DMS153 treated with DMSO at 0.1 percent for 48 hours (cell line): ENCODE data around the gene RERE.
"Not testable (repeated sequence)": the region's sequence is repeated elsewhere in the genome, so short reads cannot be mapped to it uniquely, and the experiment has no call there.

Source experiments
- DNase-seq: peaks from one replicate; lab custom pipeline; 2025; ENCODE audit not compliant: unreplicated experiment; lab: John Stamatoyannopoulos, UW

Gene RERE

DNA sequence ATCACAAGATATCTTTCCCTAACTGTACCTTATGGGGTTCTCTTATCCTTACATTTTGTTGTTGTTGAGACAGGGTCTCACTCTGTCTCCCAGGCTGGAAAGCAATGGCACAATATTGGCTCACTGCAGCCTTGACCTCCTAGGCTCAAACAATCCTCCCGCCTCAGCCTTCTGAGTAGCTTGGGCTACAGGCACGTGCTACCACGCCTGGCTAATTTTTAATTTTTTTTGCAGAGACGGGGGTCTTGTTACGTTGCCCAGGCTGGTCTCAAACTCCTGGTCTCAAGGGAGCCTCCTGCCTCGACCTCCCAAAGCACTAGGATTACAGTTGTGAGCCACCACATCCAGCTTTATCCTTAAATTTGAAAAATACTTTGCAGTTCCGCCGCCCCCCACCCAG lies 10.4 kb downstream of the RERE start:
- DNase-seq = no peak

- no peak for DNase-seq
These were observed 17.0 kb downstream of the RERE start for GRCh38 chr1:8800416-8800815.

- DNase-seq = no peak
These were observed 20.2 kb downstream of the RERE start for GRCh38 chr1:8797216-8797615.

GRCh38 chr1:8796812-8797211 lies 20.6 kb downstream of the RERE start:
- DNase-seq = no peak

DNA sequence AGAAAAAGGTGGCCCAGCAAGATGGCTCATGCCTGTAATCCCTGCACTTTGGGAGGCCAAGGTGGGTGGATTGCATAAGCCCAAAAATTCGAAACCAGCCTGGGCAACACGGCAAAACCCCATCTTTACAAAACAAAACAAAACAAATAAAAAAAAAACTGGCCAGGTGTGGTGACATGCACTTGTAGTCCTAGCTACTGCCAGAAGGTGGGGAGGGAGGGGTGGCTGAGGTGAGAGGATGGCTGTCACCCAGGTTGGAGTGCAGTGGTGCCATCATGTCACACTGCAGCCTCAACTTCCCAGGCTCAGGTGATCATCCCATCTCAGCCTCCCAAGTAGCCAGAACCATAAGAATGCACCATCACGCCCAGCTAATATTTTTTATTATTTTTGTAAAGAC lies 22.8 kb downstream of the RERE start:
- no peak for DNase-seq

DNA sequence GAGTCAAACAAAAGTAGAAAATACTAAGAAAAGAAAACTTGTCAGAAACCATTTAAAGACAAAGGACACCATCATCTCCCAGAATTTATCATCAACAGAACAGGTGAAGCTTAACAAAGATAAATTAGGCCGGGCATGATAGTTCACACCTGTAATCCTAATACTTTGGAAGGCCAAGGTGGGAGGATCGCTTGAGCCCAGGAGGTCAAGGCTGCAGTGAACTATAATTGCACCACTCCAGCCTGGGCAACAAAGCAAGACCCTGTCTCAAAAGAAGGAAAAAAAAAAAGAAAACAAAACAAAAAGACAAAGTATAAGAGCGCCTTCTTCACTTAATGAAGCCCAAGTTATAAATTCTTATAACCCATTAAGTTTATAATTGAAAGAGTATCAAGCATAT lies 25.6 kb downstream of the RERE start:
- no peak for DNase-seq

DNA sequence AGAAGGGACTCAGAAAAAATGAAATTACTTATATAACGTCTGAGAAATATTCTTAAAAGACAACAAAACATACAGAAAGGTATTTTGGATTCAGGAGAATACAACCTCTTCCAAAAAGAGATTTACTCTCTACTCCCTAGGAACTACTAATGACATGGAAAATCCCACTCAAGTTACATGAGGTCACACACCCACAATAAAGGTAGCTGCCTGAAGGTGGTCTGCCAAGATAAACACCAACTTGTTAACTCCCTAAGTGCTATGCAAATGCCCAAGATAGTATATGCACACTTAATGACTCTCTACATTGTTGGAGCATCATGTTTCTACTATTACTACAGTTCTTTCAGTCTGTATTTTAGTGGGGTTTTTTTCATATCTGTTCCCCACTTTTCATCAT lies 26.5 kb downstream of the RERE start:
- no peak for DNase-seq

GRCh38 chr1:8790478-8790877 lies 27.0 kb downstream of the RERE start:
- DNase-seq = no peak

GRCh38 chr1:8789314-8790214 lies 27.9 kb downstream of the RERE start:
- no peak for DNase-seq

DNA sequence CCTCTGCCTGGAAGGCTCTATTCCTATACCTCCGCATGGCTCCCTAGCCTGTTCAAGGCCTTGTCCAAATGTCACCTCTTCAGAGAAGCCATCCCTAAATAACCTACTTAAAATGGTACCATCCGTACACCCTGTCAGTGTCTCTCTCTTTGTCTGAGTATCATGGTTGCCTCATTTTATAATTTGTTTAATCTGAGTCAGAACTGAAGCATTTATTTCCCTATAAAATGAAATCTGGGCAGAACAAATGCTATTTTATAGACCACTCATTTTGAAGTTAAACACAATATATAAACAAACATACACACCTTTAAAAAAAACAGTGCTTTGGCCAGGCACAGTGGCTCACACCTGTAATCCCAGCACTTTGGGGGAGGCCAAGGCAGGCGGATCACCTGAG lies 30.2 kb downstream of the RERE start:
- no peak for DNase-seq

DNA sequence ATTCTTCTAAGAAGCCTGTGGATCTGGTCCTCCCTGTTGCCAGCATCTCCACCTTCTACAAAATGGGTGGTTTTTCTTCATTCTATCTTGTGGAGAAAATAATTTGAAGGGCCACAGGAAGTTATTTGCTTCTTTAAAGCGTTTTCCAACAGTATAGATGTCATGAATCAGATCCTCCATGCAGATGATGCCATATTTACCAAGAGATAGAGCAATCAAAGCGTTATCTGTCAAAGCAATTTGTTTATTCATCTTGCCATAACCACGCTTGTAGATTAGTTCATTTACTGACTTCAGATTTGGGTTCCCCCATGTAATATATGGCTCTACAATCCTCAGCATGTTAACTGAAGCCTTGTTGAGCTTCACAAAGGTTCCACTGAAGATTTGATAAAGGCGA lies 31.2 kb downstream of the RERE start:
- DNase-seq = not testable (repeated sequence)

DNA sequence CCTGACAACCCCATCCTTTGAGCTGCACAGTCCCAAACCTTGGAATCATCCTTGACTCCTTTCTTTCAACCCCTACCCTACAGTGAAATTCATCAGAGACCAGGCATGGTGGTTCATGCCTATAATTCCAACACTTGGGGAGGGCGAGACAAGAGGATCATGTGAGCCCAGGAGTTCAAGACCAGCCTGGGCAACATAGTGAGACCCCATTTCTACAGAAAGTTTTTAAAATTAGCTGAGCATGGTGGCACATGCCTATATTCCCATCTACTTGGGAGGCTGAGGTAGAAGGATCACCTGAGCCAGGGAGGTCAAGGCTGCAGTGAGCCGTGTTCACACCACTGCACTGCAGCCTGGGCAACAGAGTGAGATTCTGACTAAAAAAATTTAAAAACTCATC lies 34.5 kb downstream of the RERE start:
- DNase-seq = no peak

GRCh38 chr1:8782001-8782620 lies 35.3 kb downstream of the RERE start:
- DNase-seq = no peak

DNA sequence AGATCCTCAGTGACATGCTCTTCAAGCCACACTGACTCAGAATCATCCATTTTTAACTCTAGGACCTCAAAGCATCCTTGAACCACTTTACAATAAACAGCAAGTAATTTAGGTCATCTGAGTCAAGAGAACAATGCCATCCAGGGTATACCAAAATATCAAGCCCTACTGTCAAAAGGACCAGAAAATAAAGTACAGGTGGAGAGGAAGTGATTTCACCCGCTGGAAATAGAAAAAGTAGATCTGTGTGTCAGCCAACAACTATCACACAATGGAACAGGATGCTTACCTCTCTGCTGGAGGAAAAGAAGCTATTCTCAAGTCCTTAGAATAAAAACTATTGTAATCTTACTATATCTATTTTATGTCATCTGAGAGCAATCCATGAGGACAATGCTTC lies 37.0 kb downstream of the RERE start:
- no peak for DNase-seq

DNA sequence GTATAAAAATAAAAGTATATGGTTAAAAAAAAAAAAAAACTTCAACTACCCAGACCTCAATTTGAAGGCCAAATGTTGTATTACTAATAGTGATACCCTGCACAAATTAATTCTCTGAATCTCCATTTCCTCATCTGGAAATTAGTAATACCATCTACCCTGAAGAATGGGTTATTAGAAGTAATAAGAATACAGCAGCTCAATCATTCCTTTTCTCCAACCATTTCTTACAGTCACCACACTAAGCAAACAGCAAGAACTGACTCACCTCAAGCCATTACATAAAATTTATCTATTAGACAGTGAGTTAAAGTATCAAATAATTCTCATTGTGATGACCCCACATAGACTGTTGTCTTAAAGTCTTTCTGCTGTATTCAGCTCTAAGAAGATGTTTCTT lies 39.6 kb downstream of the RERE start:
- DNase-seq = no peak

DNA sequence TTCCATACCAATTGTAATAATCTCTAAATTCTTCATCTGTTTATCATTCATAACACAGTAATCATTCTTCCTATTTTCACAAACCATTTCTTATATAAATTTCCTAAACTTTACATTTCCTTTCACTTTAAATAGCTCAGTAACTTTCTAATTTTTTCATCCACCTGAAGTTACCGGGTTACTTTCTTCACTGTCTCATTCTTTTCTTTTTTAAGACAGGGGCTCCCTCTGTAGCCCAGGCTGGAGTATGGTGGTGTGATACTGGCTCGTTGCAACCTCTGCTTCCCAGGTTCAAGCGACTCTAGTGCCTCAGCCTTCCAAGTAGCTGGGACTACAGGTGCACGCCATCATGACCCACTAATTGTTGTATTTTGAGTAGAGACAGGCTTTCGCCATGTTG lies 41.3 kb downstream of the RERE start:
- DNase-seq = no peak

GRCh38 chr1:8767006-8767405 lies 50.4 kb downstream of the RERE start:
- DNase-seq = no peak

DNA sequence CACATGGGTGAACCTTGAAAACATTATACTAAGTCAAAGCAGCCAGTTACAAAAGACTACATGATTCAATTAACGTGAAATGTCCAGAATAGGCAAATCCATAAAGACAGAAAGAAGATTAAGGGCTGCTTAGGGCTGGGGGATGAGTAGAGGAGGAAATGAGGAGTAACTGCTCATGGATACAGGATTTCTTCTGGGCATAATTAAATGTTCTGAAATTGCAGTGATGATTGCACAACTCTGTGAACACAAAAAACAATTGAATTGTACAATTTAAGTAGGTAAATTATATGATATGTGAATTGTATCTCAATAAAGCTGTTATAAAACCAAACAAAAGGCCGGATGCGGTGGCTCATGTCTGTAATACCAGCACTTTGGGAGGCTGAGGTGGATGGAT lies 52.2 kb downstream of the RERE start:
- no peak for DNase-seq

GRCh38 chr1:8764293-8764937 lies 53.0 kb downstream of the RERE start:
- DNase-seq = no peak

DNA sequence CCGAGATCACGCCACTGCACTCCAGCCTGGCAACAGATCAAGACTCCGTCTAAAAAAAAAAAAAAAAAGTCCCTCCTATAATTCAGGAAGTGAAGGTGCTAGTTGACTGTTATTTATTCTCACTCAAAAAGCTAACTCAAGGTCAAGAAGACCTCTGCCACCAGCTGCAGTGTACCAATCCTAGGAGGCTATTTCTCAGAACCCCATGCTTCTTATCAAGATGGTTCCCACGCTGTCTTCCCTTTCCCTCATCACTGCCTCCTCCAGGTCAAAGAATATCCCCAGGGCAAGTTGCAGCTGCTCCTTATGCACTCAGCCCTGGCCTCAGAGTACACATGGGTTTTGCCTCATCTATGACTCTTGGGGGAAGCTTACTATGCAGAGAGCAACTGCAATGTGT lies 53.6 kb downstream of the RERE start:
- DNase-seq = no peak

DNA sequence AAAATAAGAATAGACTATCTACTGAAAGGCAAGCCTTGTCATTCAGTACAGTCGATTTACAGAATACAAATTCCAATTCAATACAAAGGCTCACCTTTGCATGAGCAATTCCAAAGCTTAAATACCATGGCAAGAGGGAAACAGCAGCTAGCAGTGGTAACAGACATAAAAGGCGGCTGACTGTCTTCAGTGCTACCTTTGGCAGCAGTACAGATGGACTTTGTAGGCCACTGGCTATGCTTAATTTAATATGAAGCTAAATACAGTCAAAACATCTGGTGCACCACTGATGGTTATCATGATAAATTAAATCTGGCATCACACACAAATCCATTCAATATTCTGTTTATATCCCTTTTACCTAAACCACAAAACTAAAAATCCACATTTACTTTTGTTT lies 62.4 kb downstream of the RERE start:
- DNase-seq = no peak

- no peak for DNase-seq
These were observed 63.2 kb downstream of the RERE start for GRCh38 chr1:8754247-8754650.
